Measurements from ENCODE around the gene CD70. TPM values are rescaled to one million over a fixed set of nuclear protein-coding genes. Genes with fewer than 3 reads are reported as not detected.
"Not testable (repeated sequence)": the region's sequence is repeated elsewhere in the genome, so short reads cannot be mapped to it uniquely, and the experiment has no call there.

The CD70 gene, protein sequence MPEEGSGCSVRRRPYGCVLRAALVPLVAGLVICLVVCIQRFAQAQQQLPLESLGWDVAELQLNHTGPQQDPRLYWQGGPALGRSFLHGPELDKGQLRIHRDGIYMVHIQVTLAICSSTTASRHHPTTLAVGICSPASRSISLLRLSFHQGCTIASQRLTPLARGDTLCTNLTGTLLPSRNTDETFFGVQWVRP
- total RNA-seq, result under 1 TPM in 2 of 4 donors, not detected in 2; 0.52 to 0.84 TPM

DNA sequence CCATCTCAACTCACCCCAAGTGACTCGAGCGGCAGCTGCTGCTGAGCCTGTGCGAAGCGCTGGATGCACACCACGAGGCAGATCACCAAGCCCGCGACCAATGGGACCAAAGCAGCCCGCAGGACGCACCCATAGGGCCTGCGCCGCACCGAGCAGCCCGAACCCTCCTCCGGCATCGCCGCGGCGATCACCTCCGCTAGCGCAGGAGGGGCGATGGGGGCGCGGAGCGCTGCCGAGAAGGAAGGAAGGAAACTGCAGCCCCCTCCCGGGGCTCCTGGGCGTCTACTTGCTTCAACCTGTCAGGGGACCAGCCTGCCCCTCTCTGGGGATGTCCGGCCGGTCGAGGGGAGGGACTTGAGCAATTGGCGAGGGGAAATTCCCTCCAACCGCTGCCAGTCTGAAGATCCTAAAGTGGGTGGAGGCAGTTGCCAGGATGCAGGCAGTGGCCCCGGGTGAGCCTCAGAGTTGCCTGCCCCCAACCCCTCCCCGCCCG, at the start of gene CD70:
TSS of gene CD70 (minus strand) at position 324 of the 493 bp plus-strand sequence. CDS start at position 176, 148 bp downstream.
- 2% methylated on average over 22 of the region's 35 CpGs for WGBS
- H3K4me1 ChIP-seq, result peaks cover 0 to 44% (median 31%) of the 10 kb centered on the region in 4 donors
- no peak within 1 kb of the TSS for H3K27ac ChIP-seq (replicated peaks in 1 of 4)
- no peak for TF ChIP-seq POLR2AphosphoS5 (IDR thresholded peaks at IDR 0.05)
- TF ChIP-seq, protein P1, sequence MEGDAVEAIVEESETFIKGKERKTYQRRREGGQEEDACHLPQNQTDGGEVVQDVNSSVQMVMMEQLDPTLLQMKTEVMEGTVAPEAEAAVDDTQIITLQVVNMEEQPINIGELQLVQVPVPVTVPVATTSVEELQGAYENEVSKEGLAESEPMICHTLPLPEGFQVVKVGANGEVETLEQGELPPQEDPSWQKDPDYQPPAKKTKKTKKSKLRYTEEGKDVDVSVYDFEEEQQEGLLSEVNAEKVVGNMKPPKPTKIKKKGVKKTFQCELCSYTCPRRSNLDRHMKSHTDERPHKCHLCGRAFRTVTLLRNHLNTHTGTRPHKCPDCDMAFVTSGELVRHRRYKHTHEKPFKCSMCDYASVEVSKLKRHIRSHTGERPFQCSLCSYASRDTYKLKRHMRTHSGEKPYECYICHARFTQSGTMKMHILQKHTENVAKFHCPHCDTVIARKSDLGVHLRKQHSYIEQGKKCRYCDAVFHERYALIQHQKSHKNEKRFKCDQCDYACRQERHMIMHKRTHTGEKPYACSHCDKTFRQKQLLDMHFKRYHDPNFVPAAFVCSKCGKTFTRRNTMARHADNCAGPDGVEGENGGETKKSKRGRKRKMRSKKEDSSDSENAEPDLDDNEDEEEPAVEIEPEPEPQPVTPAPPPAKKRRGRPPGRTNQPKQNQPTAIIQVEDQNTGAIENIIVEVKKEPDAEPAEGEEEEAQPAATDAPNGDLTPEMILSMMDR (IDR thresholded peaks at IDR 0.05), result no peak
- no peak for TF ChIP-seq EP300 (IDR thresholded peaks at IDR 0.05)
- TF ChIP-seq POLR2A (IDR thresholded peaks at IDR 0.05; ENCODE audit: low read depth), result no peak
- no peak for DNase-seq (ENCODE audit: extremely low spot score)
- H3K36me3 ChIP-seq, result no peaks in the 10 kb centered on the region
- H3K9me3 ChIP-seq, result no peaks in the 10 kb centered on the region
- intact Hi-C loops (cut with DNase I), result no loop called here
- H3K4me3 ChIP-seq, result peak within 1 kb of the TSS; percentile 9 to 46 (median 20)
- H3K27me3 ChIP-seq, result peaks cover 0 to 97% (median 35%) of the 10 kb centered on the region in 4 donors

DNA sequence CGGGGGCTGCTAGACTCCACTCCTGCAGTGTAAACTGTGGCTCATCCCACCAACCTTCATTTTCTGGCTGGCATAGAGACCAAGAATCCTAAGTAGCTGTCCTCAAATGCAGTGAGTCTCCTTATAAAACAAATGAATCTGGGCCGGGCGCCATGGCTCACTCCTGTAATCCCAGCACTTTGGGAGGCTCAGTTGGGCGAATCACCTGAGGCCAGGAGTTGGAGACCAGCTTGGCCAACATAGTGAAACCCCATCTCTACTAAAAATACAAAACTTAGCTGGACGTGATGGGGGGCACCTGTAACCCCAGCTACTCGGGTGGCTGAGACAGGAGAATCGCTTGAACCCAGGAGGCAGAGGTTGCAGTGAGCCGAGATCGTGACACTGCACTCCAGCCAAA, 49.4 kb upstream of the CD70 start:
- H3K4me3 ChIP-seq; H3K36me3 ChIP-seq; H3K27ac ChIP-seq (replicated peaks in 1 of 4); H3K9me3 ChIP-seq; intact Hi-C loops (cut with DNase I); DNase-seq (ENCODE audit: extremely low spot score); H3K4me1 ChIP-seq: not testable (repeated sequence)
- WGBS, result 78% methylated on average over 9 of the region's 9 CpGs
- H3K27me3 ChIP-seq, result peaks cover 0 to 56% (median 0%) of the 10 kb centered on the region in 4 donors

DNA sequence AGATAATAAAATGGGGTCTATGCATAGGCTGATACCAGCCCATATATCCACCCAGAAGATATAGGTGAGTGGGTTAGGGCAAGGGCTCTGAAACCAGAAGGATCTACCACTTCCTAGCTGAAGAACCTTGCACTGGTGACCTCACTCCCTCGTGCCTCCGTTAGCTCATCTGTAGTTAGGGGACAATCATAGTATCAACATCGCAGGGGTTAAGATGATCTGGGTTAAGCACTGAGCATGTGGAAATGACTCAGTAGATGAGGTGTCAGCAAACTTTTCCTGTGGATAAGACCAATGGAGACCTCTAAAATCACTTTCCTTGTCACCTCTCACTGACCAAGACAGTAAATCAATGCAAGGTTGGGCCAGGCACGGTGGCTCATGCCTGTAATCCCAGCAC, 48.5 kb upstream of the CD70 start:
- 78% methylated on average over 4 of the region's 4 CpGs for WGBS
- no peak overlapping the region for H3K4me3 ChIP-seq
- no peaks in the 10 kb centered on the region for H3K9me3 ChIP-seq
- peaks cover 0 to 47% (median 0%) of the 10 kb centered on the region in 4 donors for H3K27me3 ChIP-seq
- H3K27ac ChIP-seq (replicated peaks in 1 of 4), result no peak overlapping the region
- no peaks in the 10 kb centered on the region for H3K36me3 ChIP-seq
- no peak for TF ChIP-seq POLR2AphosphoS5 (IDR thresholded peaks at IDR 0.05)
- TF ChIP-seq, protein P1 (IDR thresholded peaks at IDR 0.05), result no peak
- no peak for TF ChIP-seq EP300 (IDR thresholded peaks at IDR 0.05)
- TF ChIP-seq POLR2A (IDR thresholded peaks at IDR 0.05; ENCODE audit: low read depth), result no peak
- DNase-seq (ENCODE audit: extremely low spot score), result peak; percentile 74
- no peaks in the 10 kb centered on the region for H3K4me1 ChIP-seq
- intact Hi-C loops (cut with DNase I), result loop anchor here (10.0 kb wide), 1 partner anchor 95 kb away; the partner anchor contains the start of genes GPR108 and TRIP10

DNA sequence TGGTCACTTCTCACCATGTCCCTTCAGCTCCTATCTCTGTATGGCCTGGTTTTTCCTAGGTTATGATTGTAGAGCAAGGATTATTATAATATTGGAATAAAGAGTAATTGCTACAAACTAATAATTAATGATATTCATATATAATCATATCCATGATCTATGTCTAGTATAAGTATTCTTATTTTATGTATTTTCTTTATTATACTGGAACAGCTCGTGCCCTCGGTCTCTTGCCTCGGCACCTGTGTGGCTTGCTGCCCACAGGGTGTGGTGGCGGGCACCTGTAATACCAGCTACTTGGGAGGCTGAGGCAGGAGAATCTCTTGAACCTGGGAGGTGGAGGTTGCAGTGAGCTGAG, 42.5 kb upstream of the CD70 start:
- H3K9me3 ChIP-seq; H3K4me1 ChIP-seq; H3K27ac ChIP-seq (replicated peaks in 1 of 4); H3K36me3 ChIP-seq; H3K4me3 ChIP-seq; DNase-seq (ENCODE audit: extremely low spot score): not testable (repeated sequence)
- WGBS, result 89% methylated on average over 4 of the region's 4 CpGs
- intact Hi-C loops (cut with DNase I), result loop anchor here (10.0 kb wide), 1 partner anchor 101 kb away; the partner anchor contains the start of genes GPR108 and TRIP10
- peaks cover 0 to 28% (median 0%) of the 10 kb centered on the region in 4 donors for H3K27me3 ChIP-seq

DNA sequence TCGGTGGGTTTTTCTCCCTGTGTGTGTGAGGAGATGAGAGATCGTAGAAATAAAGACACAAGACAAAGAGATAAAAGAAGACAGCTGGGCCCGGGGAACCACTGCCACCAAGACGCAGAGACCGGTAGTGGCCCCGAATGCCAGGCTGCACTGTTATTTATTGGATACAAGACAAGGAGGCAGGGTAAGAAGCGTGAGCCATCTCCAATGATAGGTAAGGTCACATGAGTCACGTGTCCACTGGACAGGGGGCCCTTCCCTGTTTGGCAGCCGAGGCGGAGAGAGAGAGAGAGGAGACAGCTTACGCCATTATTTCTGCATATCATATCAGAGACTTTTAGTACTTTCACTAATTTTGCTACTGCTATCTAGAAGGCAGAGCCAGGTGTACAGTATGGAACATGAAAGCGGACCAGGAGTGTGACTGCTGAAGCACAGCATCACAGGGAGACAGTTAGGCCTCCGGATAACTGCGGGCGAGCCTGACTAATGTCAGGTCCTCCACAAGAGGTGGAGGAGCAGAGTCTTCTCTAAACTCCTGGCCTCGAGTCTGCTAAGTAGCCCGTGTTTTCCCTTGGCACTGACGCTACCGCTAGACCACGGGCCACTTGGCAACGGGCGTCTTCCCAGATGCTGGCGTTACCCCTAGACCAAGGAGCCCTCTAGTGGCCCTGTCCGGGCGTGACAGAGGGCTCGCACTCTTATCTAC, 42.0 kb upstream of the CD70 start:
- not testable (repeated sequence) for H3K9me3 ChIP-seq; H3K4me1 ChIP-seq; DNase-seq (ENCODE audit: extremely low spot score); H3K27ac ChIP-seq (replicated peaks in 1 of 4); H3K36me3 ChIP-seq; H3K4me3 ChIP-seq
- intact Hi-C loops (cut with DNase I), result loop anchor here (1.0 to 10.0 kb wide), 2 partner anchors 102 to 230 kb away; partner anchors contain the start of genes GPR108 and TRIP10
- 72% methylated on average over 18 of the region's 26 CpGs for WGBS
- TF ChIP-seq, protein P1 (IDR thresholded peaks at IDR 0.05), result peak; percentile 48 to 67 (median 58)
- peaks cover 0 to 31% (median 0%) of the 10 kb centered on the region in 4 donors for H3K27me3 ChIP-seq

All from esophagus muscularis mucosa (tissue), 4 donors.